Astrocyte (in vitro differentiated cells and primary cell): ENCODE measurements around the gene EMP2. TPM values are rescaled to one million over a fixed set of nuclear protein-coding genes. Genes with fewer than 3 reads are reported as not detected.

Experiments
- DNase-seq: peaks from one replicate; pipeline ENCODE4 v3.0.0-alpha.2; 2010; ENCODE audit warnings: low read depth
- FAIRE-seq: peaks from 2 replicates; lab custom pipeline; 2011; peaks lifted over from hg19 to GRCh38; lab: Jason Lieb, UNC
- H2AFZ ChIP-seq: 2 replicates; pipeline ENCODE4 v1.6.0; 2012; ENCODE audit warnings: low read depth, low read length, inconsistent platforms
- H3K27ac ChIP-seq: 2 replicates; pipeline ENCODE4 v1.5.1; 2011; ENCODE audit warnings: low read depth, low read length, inconsistent platforms
- H3K27me3 ChIP-seq: 2 replicates; pipeline ENCODE4 v1.6.0; 2011; ENCODE audit warnings: low read length, inconsistent platforms; ENCODE audit not compliant: insufficient read depth
- H3K36me3 ChIP-seq: 2 replicates; pipeline ENCODE4 v1.5.1; 2011; ENCODE audit warnings: low read length, inconsistent platforms; ENCODE audit not compliant: insufficient read depth
- H3K4me1 ChIP-seq: 2 replicates; pipeline ENCODE4 v1.5.1; 2011; ENCODE audit warnings: low read length, inconsistent platforms; ENCODE audit not compliant: insufficient read depth
- H3K4me2 ChIP-seq: 2 replicates; pipeline ENCODE4 v1.6.0; 2012; ENCODE audit warnings: low read length, inconsistent platforms
- H3K4me3 ChIP-seq: 2 replicates; pipeline ENCODE4 v1.5.1; 2011; ENCODE audit warnings: low read depth, mild to moderate bottlenecking, low read length, inconsistent platforms; ENCODE audit not compliant: insufficient read depth
- H3K79me2 ChIP-seq: 2 replicates; pipeline ENCODE4 v1.6.0; 2012; ENCODE audit warnings: mild to moderate bottlenecking, low read length, inconsistent platforms; ENCODE audit not compliant: insufficient read depth
- H3K9ac ChIP-seq: 2 replicates; pipeline ENCODE4 v1.6.0; 2012; ENCODE audit warnings: mild to moderate bottlenecking, low read length, inconsistent platforms
- H3K9me3 ChIP-seq: 2 replicates; pipeline ENCODE4 v1.5.1; 2012; ENCODE audit warnings: low read depth, mild to moderate bottlenecking, low read length, inconsistent platforms; ENCODE audit not compliant: insufficient read depth
- H4K20me1 ChIP-seq: 2 replicates; pipeline ENCODE4 v1.6.0; 2012; ENCODE audit warnings: low read length, inconsistent platforms; ENCODE audit not compliant: insufficient read depth
- H3K27ac Mint-ChIP-seq: one replicate; pipeline ENCODE4 v1.8.0; 2021; ENCODE audit warnings: mild to moderate bottlenecking, mixed read lengths; ENCODE audit not compliant: unreplicated experiment
- H3K27me3 Mint-ChIP-seq: one replicate; pipeline ENCODE4 v1.8.0; 2021; ENCODE audit warnings: low read depth, mixed read lengths; ENCODE audit not compliant: unreplicated experiment
- H3K36me3 Mint-ChIP-seq: one replicate; pipeline ENCODE4 v1.8.0; 2021; ENCODE audit warnings: low read depth, mixed read lengths; ENCODE audit not compliant: unreplicated experiment
- H3K4me1 Mint-ChIP-seq: one replicate; pipeline ENCODE4 v1.8.0; 2021; ENCODE audit warnings: low read depth, mixed read lengths; ENCODE audit not compliant: unreplicated experiment
- H3K4me3 Mint-ChIP-seq: one replicate; pipeline ENCODE4 v1.8.0; 2021; ENCODE audit warnings: mild to moderate bottlenecking, moderate library complexity, mixed read lengths; ENCODE audit not compliant: unreplicated experiment
- H3K9me3 Mint-ChIP-seq: one replicate; pipeline ENCODE4 v1.8.0; 2021; ENCODE audit warnings: mild to moderate bottlenecking, mixed read lengths; ENCODE audit not compliant: unreplicated experiment
- CTCF ChIP-seq: IDR thresholded peaks from 2 replicates; pipeline ENCODE4 v1.5.1; 2011; ENCODE audit warnings: low read depth, mild to moderate bottlenecking, inconsistent platforms, low read length, moderate library complexity; ENCODE audit not compliant: insufficient read depth
- EZH2 ChIP-seq: IDR thresholded peaks from 2 replicates; pipeline ENCODE4 v1.6.1; 2012; ENCODE audit warnings: mild to moderate bottlenecking, low read length, inconsistent platforms; ENCODE audit not compliant: insufficient read depth
- total RNA-seq: library from RNA; stranded (reverse); gene quantifications from 2 replicates; pipeline ENCODE4 v1.2.1, GENCODE V29; 2021

The EMP2 gene
- total RNA-seq, 1 donor from 2014 or later = 1.7 TPM

- H3K9me3 ChIP-seq = no peaks in the 10 kb centered on the region
- DNase-seq (no peak), FAIRE-seq (no peak)
- H3K9ac ChIP-seq = no peak overlapping the region
- H3K27ac ChIP-seq = no peak overlapping the region
- H3K4me1 Mint-ChIP-seq = peaks cover 2% of the 10 kb centered on the region
- H4K20me1 ChIP-seq = no peaks in the 10 kb centered on the region
- H3K36me3 ChIP-seq = no peaks in the 10 kb centered on the region
- H3K4me1 ChIP-seq = no peaks in the 10 kb centered on the region
- no peaks in the 10 kb centered on the region for H3K9me3 Mint-ChIP-seq
- no peak for TF ChIP-seq CTCF
- no peak for TF ChIP-seq EZH2
- H3K27me3 ChIP-seq = peaks cover 7% of the 10 kb centered on the region
- H3K27me3 Mint-ChIP-seq = peaks cover 40% of the 10 kb centered on the region
- no peaks in the 10 kb centered on the region for H3K79me2 ChIP-seq
- no peak overlapping the region for H3K27ac Mint-ChIP-seq
- H3K4me3 Mint-ChIP-seq = no peak overlapping the region
- no peak overlapping the region for H3K4me2 ChIP-seq
- no peak overlapping the region for H3K4me3 ChIP-seq
- H2AFZ ChIP-seq = no peak overlapping the region
- no peaks in the 10 kb centered on the region for H3K36me3 Mint-ChIP-seq
Observed at GRCh38 chr16:10601444-10602408, 21.3 kb upstream of the EMP2 start.

GRCh38 chr16:10600782-10601443 lies 20.5 kb upstream of the EMP2 start:
- no peaks in the 10 kb centered on the region for H3K9me3 ChIP-seq
- no peaks in the 10 kb centered on the region for H3K9me3 Mint-ChIP-seq
- peaks cover 9% of the 10 kb centered on the region for H3K27me3 ChIP-seq
- no peaks in the 10 kb centered on the region for H3K36me3 Mint-ChIP-seq
- peaks cover 40% of the 10 kb centered on the region for H3K27me3 Mint-ChIP-seq
- no peak overlapping the region for H3K27ac ChIP-seq
- peaks cover 2% of the 10 kb centered on the region for H3K4me1 Mint-ChIP-seq
- H3K4me1 ChIP-seq = no peaks in the 10 kb centered on the region
- H3K79me2 ChIP-seq = no peaks in the 10 kb centered on the region
- DNase-seq (peak; percentile 48), FAIRE-seq (no peak)
- H3K4me2 ChIP-seq = no peak overlapping the region
- no peaks in the 10 kb centered on the region for H4K20me1 ChIP-seq
- H3K27ac Mint-ChIP-seq = no peak overlapping the region
- no peak overlapping the region for H3K4me3 Mint-ChIP-seq
- H3K9ac ChIP-seq = no peak overlapping the region
- H3K4me3 ChIP-seq = no peak overlapping the region
- H3K36me3 ChIP-seq = no peaks in the 10 kb centered on the region
- TF ChIP-seq EZH2 (no peak), CTCF (no peak)
- no peak overlapping the region for H2AFZ ChIP-seq
